ENCODE measurements around the gene TCF23. TPM values are rescaled to one million over a fixed set of nuclear protein-coding genes. Genes with fewer than 3 reads are reported as not detected.

TCF23 gene
- total RNA-seq, 3 donors from 2014 or later: 0.05 to 0.23 TPM; not detected in 1

DNA sequence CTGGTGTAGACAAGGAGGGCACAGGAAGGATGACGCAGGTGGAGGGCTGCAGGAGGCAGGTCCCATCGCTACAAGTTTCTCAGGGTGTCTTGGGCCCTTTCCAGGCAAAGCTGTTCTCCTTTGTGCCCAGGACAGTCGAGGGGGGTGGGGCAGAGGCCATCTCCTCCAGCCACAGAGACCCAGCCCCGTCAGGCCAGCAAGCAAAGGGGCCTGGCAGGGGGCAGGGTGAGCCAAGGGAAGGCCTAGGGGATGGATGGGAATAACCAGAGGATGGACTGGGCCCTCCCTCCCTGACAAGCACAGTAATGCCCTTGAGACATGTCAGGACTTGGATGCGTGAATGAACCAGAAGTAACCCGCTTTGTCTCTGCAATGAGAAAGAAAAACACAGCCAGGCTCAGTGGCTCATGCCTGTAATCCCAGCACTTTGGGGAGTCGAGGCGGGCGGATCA lies 6.3 kb downstream of the TCF23 start:
- no peak for DNase-seq
- Histone ChIP-seq H3K4me1 (ENCODE audit: low read depth) (no peaks in the 10 kb centered on the region), H3K4me3 (no peak overlapping the region), H3K9me3 (no peaks in the 10 kb centered on the region), H3K36me3 (ENCODE audit: low read depth) (no peaks in the 10 kb centered on the region)
- TF ChIP-seq, protein P1, sequence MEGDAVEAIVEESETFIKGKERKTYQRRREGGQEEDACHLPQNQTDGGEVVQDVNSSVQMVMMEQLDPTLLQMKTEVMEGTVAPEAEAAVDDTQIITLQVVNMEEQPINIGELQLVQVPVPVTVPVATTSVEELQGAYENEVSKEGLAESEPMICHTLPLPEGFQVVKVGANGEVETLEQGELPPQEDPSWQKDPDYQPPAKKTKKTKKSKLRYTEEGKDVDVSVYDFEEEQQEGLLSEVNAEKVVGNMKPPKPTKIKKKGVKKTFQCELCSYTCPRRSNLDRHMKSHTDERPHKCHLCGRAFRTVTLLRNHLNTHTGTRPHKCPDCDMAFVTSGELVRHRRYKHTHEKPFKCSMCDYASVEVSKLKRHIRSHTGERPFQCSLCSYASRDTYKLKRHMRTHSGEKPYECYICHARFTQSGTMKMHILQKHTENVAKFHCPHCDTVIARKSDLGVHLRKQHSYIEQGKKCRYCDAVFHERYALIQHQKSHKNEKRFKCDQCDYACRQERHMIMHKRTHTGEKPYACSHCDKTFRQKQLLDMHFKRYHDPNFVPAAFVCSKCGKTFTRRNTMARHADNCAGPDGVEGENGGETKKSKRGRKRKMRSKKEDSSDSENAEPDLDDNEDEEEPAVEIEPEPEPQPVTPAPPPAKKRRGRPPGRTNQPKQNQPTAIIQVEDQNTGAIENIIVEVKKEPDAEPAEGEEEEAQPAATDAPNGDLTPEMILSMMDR (IDR thresholded peaks at IDR 0.05): no peak
- intact Hi-C loops (cut with DNase I, micrococcal nuclease): no loop called here
- ATAC-seq: no peak

DNA sequence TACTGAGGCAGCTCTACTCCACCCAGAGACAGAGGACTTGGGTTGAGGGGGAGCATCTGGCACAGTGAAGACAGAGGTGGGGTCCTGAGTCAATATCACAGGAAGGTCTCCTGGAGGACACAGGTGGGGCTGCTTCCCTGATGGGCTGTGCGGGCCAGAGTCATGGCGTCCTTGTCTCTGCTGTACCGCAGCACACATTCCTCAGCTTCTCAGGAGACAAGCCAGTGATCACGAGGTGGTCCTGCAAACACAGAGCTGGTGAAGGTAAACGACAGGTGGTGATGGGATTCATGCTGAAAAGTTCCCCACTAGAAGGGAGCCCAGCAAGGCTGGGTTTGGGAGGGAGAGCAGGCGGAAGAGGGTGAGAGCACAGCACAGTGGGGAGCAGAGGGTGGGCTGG lies 9.7 kb downstream of the TCF23 start:
- Histone ChIP-seq H3K4me1 (ENCODE audit: low read depth) (no peaks in the 10 kb centered on the region), H3K4me3 (no peak overlapping the region), H3K36me3 (ENCODE audit: low read depth) (no peaks in the 10 kb centered on the region), H3K9me3 (no peaks in the 10 kb centered on the region)
- no peak for DNase-seq
- ATAC-seq: no peak
- intact Hi-C loops (cut with DNase I, micrococcal nuclease): no loop called here
- TF ChIP-seq, protein P1 (IDR thresholded peaks at IDR 0.05): no peak

DNA sequence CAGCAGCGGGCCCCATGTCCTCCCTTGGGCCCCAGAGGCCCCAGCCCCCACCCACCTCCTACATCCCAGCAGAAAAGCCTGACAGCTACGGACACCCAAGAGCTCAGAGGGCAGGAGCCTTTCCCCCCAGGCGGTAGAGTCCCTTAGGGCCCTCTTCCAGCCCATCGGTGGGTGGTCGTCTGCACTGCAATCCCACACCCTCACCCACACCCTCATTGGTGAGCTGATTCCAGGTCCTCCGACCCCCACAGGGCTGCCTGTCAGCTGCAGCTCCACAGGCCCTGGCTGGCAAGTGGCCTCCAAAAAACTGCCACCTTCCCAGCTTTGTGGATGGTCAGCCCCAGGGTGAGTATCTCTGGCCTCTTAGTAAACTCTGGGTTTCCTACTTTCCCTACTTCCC lies 10.5 kb downstream of the TCF23 start:
- intact Hi-C loops (cut with DNase I, micrococcal nuclease): no loop called here
- TF ChIP-seq, protein P1 (IDR thresholded peaks at IDR 0.05): no peak
- Histone ChIP-seq H3K4me1 (ENCODE audit: low read depth) (no peaks in the 10 kb centered on the region), H3K36me3 (ENCODE audit: low read depth) (no peaks in the 10 kb centered on the region), H3K4me3 (no peak overlapping the region), H3K9me3 (no peaks in the 10 kb centered on the region)
- ATAC-seq (no peak), DNase-seq (no peak)

DNA sequence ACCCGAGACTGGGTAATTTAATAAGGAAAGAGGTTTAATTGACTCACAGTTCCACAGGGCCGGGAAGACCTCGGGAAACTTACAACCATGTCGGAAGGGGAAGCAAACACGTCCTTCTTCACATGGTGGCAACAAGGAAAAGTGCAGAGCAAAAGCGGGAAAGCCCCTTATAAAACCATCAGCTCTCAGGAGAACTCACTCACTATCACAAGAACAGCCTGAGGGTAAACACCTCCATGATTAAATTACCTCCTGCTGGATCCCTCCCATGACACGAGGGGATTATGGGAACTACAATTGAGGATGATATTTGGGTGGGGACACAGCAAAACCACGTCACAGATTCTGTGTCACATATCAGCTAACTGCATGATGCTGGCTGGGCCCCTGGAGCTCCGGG lies 11.4 kb downstream of the TCF23 start:
- intact Hi-C loops (cut with DNase I, micrococcal nuclease): no loop called here
- TF ChIP-seq, protein P1 (IDR thresholded peaks at IDR 0.05): no peak
- no peak for ATAC-seq
- no peak for DNase-seq
- no peaks in the 10 kb centered on the region for H3K36me3 ChIP-seq (ENCODE audit: low read depth)
- no peaks in the 10 kb centered on the region for H3K9me3 ChIP-seq
- H3K4me3 ChIP-seq: no peak overlapping the region
- H3K4me1 ChIP-seq (ENCODE audit: low read depth): no peaks in the 10 kb centered on the region

DNA sequence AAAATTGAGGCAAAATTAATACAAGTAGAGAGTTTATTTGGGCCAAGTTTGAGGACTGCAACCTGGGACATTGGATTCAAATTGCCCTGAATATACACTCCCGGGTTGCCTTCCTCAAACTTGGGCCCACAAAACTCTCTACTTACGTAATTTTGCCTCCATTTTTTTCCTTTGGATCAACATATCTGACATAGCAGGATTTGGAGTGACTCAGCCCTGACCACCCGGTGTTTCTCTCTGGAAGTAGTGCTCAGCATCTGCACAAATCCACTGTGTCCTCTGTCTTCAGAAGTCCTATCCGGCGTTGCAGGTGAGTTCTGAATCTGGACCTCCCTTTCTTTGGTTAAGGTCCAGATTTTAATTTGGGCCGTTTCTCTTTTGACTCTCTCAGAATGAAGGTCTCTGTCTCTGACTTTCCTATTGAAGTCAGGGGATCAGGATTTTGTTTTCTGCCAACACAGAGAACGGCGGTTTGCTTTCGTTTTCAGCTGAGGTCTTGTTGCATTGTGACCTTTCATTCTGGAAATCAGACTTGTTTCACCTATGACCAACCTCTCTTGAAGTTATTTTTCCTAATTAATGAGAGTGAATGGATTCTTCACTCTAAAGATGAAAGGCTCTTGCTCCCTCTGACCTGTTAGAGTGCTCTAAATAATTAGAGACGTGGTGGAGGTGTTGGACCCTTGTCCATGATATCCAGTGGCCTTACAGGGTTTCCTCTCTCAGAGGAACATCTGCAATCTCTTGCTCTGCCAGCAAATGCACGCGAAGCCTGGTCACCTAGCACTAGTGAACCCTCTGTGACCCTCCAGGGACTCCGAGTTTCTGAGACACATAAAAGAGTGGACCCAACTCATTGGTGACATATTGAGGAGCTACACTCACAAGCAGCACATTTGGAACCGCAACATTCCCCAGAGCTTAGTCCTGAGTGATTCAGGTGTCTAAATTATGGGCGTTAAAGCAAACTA lies 13.6 kb downstream of the TCF23 start:
- intact Hi-C loops (cut with DNase I, micrococcal nuclease): no loop called here
- ATAC-seq (no peak), DNase-seq (no peak)
- no peaks in the 10 kb centered on the region for H3K36me3 ChIP-seq (ENCODE audit: low read depth)
- H3K4me3 ChIP-seq: no peak overlapping the region
- no peaks in the 10 kb centered on the region for H3K4me1 ChIP-seq (ENCODE audit: low read depth)
- TF ChIP-seq, protein P1 (IDR thresholded peaks at IDR 0.05): no peak
- H3K9me3 ChIP-seq: no peaks in the 10 kb centered on the region

All from mucosa of descending colon (tissue), 3 donors.